ENCODE measurements around the gene APMAP.

The APMAP gene, protein sequence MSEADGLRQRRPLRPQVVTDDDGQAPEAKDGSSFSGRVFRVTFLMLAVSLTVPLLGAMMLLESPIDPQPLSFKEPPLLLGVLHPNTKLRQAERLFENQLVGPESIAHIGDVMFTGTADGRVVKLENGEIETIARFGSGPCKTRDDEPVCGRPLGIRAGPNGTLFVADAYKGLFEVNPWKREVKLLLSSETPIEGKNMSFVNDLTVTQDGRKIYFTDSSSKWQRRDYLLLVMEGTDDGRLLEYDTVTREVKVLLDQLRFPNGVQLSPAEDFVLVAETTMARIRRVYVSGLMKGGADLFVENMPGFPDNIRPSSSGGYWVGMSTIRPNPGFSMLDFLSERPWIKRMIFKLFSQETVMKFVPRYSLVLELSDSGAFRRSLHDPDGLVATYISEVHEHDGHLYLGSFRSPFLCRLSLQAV

DNA sequence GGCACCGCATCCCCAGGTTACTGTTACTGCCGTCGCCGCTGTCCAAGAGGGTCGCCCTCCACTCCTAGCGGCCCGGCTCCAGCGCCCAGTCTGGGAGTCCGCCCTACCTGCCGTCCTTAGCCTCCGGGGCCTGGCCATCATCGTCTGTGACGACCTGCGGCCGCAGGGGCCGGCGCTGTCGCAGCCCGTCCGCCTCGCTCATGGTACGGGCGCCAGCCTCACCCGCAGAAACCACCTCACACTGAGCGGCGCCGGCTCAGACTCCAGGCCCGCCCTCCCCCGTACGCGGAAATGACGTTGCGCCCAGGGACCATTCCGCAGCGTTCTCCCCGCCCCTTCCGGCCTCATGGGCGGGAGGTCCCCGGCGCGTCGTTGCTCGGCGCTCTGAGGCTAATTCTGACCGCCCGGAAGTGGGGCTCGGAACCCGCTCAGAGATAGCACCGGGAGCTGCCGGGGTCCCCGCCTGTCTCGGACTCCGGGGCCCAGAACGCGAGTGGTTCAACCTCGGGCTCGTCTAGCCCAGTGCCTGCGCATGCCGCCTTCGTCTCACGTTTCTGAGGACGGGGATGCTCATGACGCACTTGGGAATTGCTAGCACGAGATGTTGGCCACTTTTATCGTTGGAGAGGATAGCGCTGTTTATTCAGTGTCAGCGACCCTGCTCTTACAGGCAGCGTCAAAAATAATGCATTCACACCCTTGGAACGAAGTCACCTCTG lies at the start of gene APMAP:
APMAP (minus strand) TSS at position 265 of the 719 bp plus-strand sequence; CDS start at position 202, 63 bp downstream.
- peak within 1 kb of the TSS; percentile 70 for H3K9ac ChIP-seq
- H3K36me3 ChIP-seq (ENCODE audit: control insufficient read depth, insufficient read depth, low read length): no peaks in the 10 kb centered on the region
- TF ChIP-seq, protein P1, sequence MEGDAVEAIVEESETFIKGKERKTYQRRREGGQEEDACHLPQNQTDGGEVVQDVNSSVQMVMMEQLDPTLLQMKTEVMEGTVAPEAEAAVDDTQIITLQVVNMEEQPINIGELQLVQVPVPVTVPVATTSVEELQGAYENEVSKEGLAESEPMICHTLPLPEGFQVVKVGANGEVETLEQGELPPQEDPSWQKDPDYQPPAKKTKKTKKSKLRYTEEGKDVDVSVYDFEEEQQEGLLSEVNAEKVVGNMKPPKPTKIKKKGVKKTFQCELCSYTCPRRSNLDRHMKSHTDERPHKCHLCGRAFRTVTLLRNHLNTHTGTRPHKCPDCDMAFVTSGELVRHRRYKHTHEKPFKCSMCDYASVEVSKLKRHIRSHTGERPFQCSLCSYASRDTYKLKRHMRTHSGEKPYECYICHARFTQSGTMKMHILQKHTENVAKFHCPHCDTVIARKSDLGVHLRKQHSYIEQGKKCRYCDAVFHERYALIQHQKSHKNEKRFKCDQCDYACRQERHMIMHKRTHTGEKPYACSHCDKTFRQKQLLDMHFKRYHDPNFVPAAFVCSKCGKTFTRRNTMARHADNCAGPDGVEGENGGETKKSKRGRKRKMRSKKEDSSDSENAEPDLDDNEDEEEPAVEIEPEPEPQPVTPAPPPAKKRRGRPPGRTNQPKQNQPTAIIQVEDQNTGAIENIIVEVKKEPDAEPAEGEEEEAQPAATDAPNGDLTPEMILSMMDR (IDR thresholded peaks at IDR 0.05): no peak
- H3K9me3 ChIP-seq (ENCODE audit: control insufficient read depth, low read length): no peaks in the 10 kb centered on the region
- H3K4me2 ChIP-seq (ENCODE audit: low read length): peak within 1 kb of the TSS; percentile 86
- peaks cover 24% of the 10 kb centered on the region for H3K4me1 ChIP-seq
- peak within 1 kb of the TSS; percentile 90 for H2AFZ ChIP-seq
- H3K4me3 ChIP-seq (ENCODE audit: low read depth, low read length): peak within 1 kb of the TSS; percentile 64
- no peaks in the 10 kb centered on the region for H3K27me3 ChIP-seq (ENCODE audit: control insufficient read depth, insufficient read depth, low read length)
- peaks cover 28% of the 10 kb centered on the region for H3K79me2 ChIP-seq
- peak within 1 kb of the TSS; percentile 94 for H3K27ac ChIP-seq

DNA sequence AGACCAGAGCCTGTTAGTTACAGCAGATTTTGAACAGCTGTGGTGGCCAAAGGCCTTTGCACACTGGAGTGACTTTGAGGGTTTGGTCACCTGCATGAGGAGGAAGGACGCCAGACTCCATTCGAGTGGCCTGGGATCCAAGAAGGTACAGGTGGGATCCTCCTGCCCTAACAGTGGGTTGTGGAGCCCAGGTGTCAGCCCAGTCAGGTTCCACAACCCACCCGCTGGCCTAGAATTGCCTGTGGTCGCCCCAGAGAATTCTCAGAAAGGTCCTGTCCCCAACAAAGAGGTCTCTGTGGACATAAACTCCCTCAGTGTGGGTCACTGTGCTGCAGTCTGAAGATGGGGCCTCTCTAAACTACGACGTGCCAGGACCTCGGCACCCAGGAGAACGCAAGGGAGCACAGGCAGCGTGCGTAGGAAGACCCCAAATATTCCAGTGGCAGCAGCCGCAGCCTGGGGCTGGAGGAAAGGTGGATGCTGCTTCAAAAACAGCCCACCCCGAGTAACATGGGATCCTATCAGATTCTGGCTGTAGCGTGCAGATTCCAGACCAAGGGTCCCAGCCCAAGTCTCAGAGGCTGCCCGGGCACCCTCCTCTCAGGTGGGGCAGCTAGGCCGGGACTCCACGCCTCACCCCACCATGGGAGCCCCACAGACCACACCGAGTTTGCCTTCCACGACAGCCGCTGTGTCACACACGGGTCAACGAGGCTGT lies 49.4 kb upstream of the APMAP start:
- H3K36me3 ChIP-seq (ENCODE audit: control insufficient read depth, insufficient read depth, low read length): no peaks in the 10 kb centered on the region
- H3K4me1 ChIP-seq: peaks cover 34% of the 10 kb centered on the region
- no peak overlapping the region for H3K9ac ChIP-seq
- H3K27me3 ChIP-seq (ENCODE audit: control insufficient read depth, insufficient read depth, low read length): no peaks in the 10 kb centered on the region
- no peak overlapping the region for H3K4me3 ChIP-seq (ENCODE audit: low read depth, low read length)
- TF ChIP-seq, protein P1 (IDR thresholded peaks at IDR 0.05): no peak
- H3K9me3 ChIP-seq (ENCODE audit: control insufficient read depth, low read length): no peaks in the 10 kb centered on the region
- no peak overlapping the region for H3K27ac ChIP-seq
- no peak overlapping the region for H3K4me2 ChIP-seq (ENCODE audit: low read length)
- H2AFZ ChIP-seq: no peak overlapping the region
- H3K79me2 ChIP-seq: peaks cover 12% of the 10 kb centered on the region

DNA sequence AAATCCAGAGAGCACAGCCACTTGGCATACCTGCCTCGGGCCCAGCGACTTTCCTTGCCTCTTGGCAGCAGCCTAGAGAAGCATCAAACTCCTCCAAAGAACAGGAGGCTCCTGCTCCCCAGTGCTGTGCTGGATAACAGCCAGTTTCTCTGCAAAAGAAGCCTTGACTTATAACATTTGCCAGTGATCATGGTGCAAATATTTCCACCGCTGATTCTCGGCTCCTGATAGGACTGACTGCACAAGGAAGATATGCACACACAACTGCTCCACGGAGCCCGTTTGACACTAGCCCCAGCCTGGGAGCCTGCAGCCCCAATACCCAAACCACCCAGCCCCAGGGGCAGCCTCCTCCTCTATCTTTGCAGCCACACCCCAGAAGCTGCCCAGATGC lies 47.9 kb upstream of the APMAP start:
- Histone ChIP-seq H3K79me2 (peaks cover 14% of the 10 kb centered on the region), H3K27me3 (ENCODE audit: control insufficient read depth, insufficient read depth, low read length) (no peaks in the 10 kb centered on the region), H3K4me3 (ENCODE audit: low read depth, low read length) (no peak overlapping the region), H3K4me1 (peaks cover 47% of the 10 kb centered on the region), H3K9ac (no peak overlapping the region), H2AFZ (peak overlapping the region; percentile 43), H3K4me2 (ENCODE audit: low read length) (no peak overlapping the region), H3K9me3 (ENCODE audit: control insufficient read depth, low read length) (no peaks in the 10 kb centered on the region), H3K36me3 (ENCODE audit: control insufficient read depth, insufficient read depth, low read length) (no peaks in the 10 kb centered on the region), H3K27ac (peak overlapping the region; percentile 59)
- TF ChIP-seq, protein P1 (IDR thresholded peaks at IDR 0.05): no peak

DNA sequence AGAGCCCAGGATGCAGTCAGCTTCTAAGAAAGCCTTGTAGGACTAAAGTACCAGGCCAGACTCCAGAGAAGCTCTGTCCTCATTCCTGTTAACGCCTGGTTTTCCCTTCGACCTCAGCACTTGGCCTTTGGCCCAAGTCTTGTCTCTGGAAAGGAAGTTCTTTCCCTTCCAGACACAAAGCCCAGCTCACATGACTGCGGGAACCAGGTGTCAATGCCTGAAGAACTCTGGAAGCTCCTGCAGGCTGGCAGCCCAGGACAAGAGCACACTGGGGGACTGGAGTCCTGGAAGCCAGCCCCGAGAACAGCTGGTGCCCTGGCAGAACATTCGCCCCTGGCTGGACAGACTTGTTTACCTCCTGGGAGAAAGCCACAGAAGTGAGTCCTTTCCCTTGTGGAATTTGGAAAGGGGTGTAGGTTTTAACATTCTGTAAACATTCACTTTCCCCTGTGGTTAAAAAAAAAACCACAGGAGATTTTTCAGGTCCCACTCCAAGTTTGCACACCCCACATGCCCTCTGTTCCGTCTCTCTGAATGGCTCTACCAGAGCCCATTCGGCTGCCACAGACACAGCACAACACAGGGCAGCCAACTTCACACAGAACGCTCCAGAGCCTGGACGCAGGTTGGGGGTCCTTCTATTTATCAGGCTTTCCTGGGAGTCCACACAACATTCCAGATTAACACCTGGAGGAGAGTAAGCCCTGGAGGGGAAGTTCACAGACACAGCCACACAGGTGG lies 47.3 kb upstream of the APMAP start:
- Histone ChIP-seq H3K4me3 (ENCODE audit: low read depth, low read length) (no peak overlapping the region), H3K9ac (no peak overlapping the region), H2AFZ (peak overlapping the region; percentile 43), H3K9me3 (ENCODE audit: control insufficient read depth, low read length) (no peaks in the 10 kb centered on the region), H3K4me2 (ENCODE audit: low read length) (peak overlapping the region; percentile 28), H3K36me3 (ENCODE audit: control insufficient read depth, insufficient read depth, low read length) (no peaks in the 10 kb centered on the region), H3K79me2 (peaks cover 19% of the 10 kb centered on the region), H3K27me3 (ENCODE audit: control insufficient read depth, insufficient read depth, low read length) (no peaks in the 10 kb centered on the region), H3K4me1 (peaks cover 47% of the 10 kb centered on the region), H3K27ac (peak overlapping the region; percentile 59)
- TF ChIP-seq, protein P1 (IDR thresholded peaks at IDR 0.05): no peak

Measured in parathyroid adenoma (tissue), 2 donors.